ENCODE measurements around the gene TPBG. TPM values are rescaled to one million over a fixed set of nuclear protein-coding genes. Genes with fewer than 3 reads are reported as not detected.

TPBG gene
- total RNA-seq, 1 experiment from 2014 or later, result 67.1 TPM

- intact Hi-C loops (cut with micrococcal nuclease; ENCODE audit: unreplicated experiment), result no loop called here
- BruUV-seq (replicated peaks), result no TSS peak
- no peak for TF ChIP-seq EZH2 (IDR thresholded peaks at IDR 0.05; ENCODE audit: borderline replicate concordance, low read depth, low read length, poor library complexity, severe bottlenecking)
- no peak for TF ChIP-seq CTCF (conservative IDR thresholded peaks at IDR 0.05; ENCODE audit: low read depth, low read length)
- Histone ChIP-seq H3K27ac (ENCODE audit: low read depth, low read length, poor library complexity, severe bottlenecking) (no peak overlapping the region), H3K4me1 (ENCODE audit: insufficient read depth, low read length, poor library complexity, severe bottlenecking) (no peaks in the 10 kb centered on the region), H3K36me3 (ENCODE audit: insufficient read depth, low read length, poor library complexity, severe bottlenecking) (no peaks in the 10 kb centered on the region), H3K4me3 (ENCODE audit: low read depth, low read length, poor library complexity, severe bottlenecking) (no peak overlapping the region), H3K27me3 (replicated peaks; ENCODE audit: insufficient read depth, low read depth, low read length, poor library complexity) (no peaks in the 10 kb centered on the region), H3K9me3 (ENCODE audit: low read depth, low read length, poor library complexity, severe bottlenecking) (no peaks in the 10 kb centered on the region)
- no peak for DNase-seq (ENCODE audit: low spot score)
- CTCF ChIA-PET, result no interaction called here
- POLR2A ChIA-PET (ENCODE audit: low non-redundant PET), result no interaction called here
These were observed 52.7 kb downstream of the TPBG start for GRCh38 chr6:82416346-82416745.

Other genes starting within 250 kb of the TPBG start
- 41.3 and 45.5 TPM in 2 replicates for gene IBTK, start 116.1 kb upstream of the TPBG start, total RNA-seq (2021)